Tibial artery (tissue), 4 donors: ENCODE results near the gene PLA2G2D.

Source experiments
- DNase-seq, 2 donors: peaks; one replicate each; pipeline ENCODE4 v3.0.0-alpha.2; 2019
- H3K27ac ChIP-seq, 2 donors: fragments of 200-600 bp; sonication (generic) in 1 of 2; 1 replicate in 1 of 2; 2 replicates in 1 of 2; pipeline ENCODE4 v1.5.1; 2018 to 2019; ENCODE audit warnings: mild to moderate bottlenecking in 1 of 2
- H3K27me3 ChIP-seq, 2 donors: fragments of 200-600 bp; sonication (generic) in 1 of 2; one replicate each; pipeline versions ENCODE4 v1.5.1 to v1.6.0; 2016 to 2019
- H3K36me3 ChIP-seq, 3 donors: fragments of 200-600 bp; sonication (generic) in 2 of 3; one replicate each; pipeline ENCODE4 v1.5.1; 2016 to 2019; ENCODE audit warnings: mild to moderate bottlenecking in 2 of 3
- H3K4me1 ChIP-seq, 4 donors: fragments of 200-600 bp; sonication (generic) in 2 of 4; 1 replicate in 3 of 4; 2 replicates in 1 of 4; pipeline ENCODE4 v1.5.1; 2016 to 2019
- H3K4me3 ChIP-seq, 2 donors: fragments of 200-600 bp; sonication (generic) in 1 of 2; 1 replicate in 1 of 2; 2 replicates in 1 of 2; pipeline ENCODE4 v1.5.1; 2018 to 2019; ENCODE audit warnings: mild to moderate bottlenecking in 2 of 2
- H3K9me3 ChIP-seq, 3 donors: fragments of 200-600 bp; sonication (generic) in 1 of 3; one replicate each; pipeline ENCODE4 v1.5.1; 2016 to 2019
- intact Hi-C: fragments of 100-400 bp; cut with DNase I; formaldehyde crosslinking; loops from one replicate; pipeline ENCODE4 v1.15.0; 2023; ENCODE audit warnings: low total_unique reads
- TF ChIP-seq, protein P1 (sequence below), 2 experiments: fragments of 200-600 bp in 1 of 2; fragments of 450-650 bp in 1 of 2; IDR thresholded peaks; one replicate each; pipeline ENCODE4 v1.5.1; 2017 to 2019; ENCODE audit warnings: antibody characterized with exemption in 2 of 2, mild to moderate bottlenecking in 1 of 2, moderate library complexity in 1 of 2

The PLA2G2D gene

DNA sequence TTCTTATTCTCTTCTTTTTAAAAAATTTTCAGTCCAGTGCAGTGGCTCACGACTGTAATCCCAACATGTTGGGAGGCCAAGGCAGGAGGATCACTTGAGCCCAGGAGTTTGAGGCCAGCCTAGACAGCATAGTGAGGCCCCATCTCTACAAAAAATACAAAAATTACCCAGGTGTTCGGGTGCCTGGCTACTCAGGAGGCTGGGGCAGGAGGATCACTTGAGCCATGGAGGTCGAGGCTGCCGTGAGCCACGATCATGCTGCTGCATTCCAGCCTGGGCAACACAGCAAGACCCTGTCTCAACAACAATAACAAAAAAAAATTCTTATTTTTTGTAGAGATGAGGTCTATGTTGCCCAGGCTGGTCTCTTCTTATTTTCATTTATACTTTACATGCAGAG, 7.9 kb downstream of the PLA2G2D start:
- DNase-seq, result no peak
- Histone ChIP-seq H3K36me3 (no peaks in the 10 kb centered on the region), H3K4me3 (no peak overlapping the region), H3K9me3 (no peaks in the 10 kb centered on the region), H3K27me3 (peaks cover 0 to 37% of the 10 kb centered on the region in 2 donors), H3K27ac (no peak overlapping the region), H3K4me1 (no peaks in the 10 kb centered on the region)
- intact Hi-C loops, result no loop called here
- TF ChIP-seq, protein P1, sequence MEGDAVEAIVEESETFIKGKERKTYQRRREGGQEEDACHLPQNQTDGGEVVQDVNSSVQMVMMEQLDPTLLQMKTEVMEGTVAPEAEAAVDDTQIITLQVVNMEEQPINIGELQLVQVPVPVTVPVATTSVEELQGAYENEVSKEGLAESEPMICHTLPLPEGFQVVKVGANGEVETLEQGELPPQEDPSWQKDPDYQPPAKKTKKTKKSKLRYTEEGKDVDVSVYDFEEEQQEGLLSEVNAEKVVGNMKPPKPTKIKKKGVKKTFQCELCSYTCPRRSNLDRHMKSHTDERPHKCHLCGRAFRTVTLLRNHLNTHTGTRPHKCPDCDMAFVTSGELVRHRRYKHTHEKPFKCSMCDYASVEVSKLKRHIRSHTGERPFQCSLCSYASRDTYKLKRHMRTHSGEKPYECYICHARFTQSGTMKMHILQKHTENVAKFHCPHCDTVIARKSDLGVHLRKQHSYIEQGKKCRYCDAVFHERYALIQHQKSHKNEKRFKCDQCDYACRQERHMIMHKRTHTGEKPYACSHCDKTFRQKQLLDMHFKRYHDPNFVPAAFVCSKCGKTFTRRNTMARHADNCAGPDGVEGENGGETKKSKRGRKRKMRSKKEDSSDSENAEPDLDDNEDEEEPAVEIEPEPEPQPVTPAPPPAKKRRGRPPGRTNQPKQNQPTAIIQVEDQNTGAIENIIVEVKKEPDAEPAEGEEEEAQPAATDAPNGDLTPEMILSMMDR (IDR thresholded peaks at IDR 0.05), result no peak

- H3K27me3 ChIP-seq, result peaks cover 0 to 32% of the 10 kb centered on the region in 2 donors
- TF ChIP-seq, protein P1 (IDR thresholded peaks at IDR 0.05), result no peak
- H3K27ac ChIP-seq, result no peak overlapping the region
- intact Hi-C loops, result no loop called here
- no peak overlapping the region for H3K4me3 ChIP-seq
- H3K4me1 ChIP-seq, result no peaks in the 10 kb centered on the region
- H3K36me3 ChIP-seq, result no peaks in the 10 kb centered on the region
- no peaks in the 10 kb centered on the region for H3K9me3 ChIP-seq
- DNase-seq, result peak in 1 of 2 donors; percentile 31
Measured at GRCh38 chr1:20110679-20111078, 8.7 kb downstream of the PLA2G2D start.

- intact Hi-C loops, result no loop called here
- DNase-seq, result no peak
- Histone ChIP-seq H3K27me3 (peaks cover 0 to 20% of the 10 kb centered on the region in 2 donors), H3K4me3 (no peak overlapping the region), H3K4me1 (no peaks in the 10 kb centered on the region), H3K9me3 (no peaks in the 10 kb centered on the region), H3K36me3 (no peaks in the 10 kb centered on the region), H3K27ac (no peak overlapping the region)
- TF ChIP-seq, protein P1 (IDR thresholded peaks at IDR 0.05), result no peak
Measured at GRCh38 chr1:20109223-20109856, 10.0 kb downstream of the PLA2G2D start.

GRCh38 chr1:20108366-20109123, 10.8 kb downstream of the PLA2G2D start:
- no peak overlapping the region for H3K4me3 ChIP-seq
- no peaks in the 10 kb centered on the region for H3K36me3 ChIP-seq
- TF ChIP-seq, protein P1 (IDR thresholded peaks at IDR 0.05), result no peak
- no peaks in the 10 kb centered on the region for H3K9me3 ChIP-seq
- no peak for DNase-seq
- no peak overlapping the region for H3K27ac ChIP-seq
- peaks cover 0 to 17% of the 10 kb centered on the region in 2 donors for H3K27me3 ChIP-seq
- intact Hi-C loops, result no loop called here
- H3K4me1 ChIP-seq, result no peaks in the 10 kb centered on the region

DNA sequence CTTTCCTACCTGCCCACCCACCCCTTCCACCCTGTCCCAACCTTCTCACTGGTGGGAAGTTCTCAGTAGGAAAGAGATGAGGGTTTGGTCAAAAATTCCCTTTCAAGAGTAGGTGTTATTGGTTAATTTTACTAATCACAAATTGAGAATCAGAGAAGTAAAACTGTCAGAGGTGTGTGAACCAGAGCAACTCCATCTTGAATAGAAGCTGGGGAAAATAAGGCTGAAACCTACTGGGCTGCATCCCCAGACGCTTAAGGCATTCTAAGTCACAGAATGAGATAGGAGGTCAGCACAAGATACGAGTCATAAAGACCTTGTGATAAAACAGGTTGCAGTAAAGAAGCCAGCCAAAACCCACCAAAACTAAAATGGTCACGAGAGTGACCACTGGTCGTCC, 11.5 kb downstream of the PLA2G2D start:
- no peaks in the 10 kb centered on the region for H3K9me3 ChIP-seq
- intact Hi-C loops, result no loop called here
- no peak overlapping the region for H3K27ac ChIP-seq
- TF ChIP-seq, protein P1 (IDR thresholded peaks at IDR 0.05), result no peak
- no peaks in the 10 kb centered on the region for H3K36me3 ChIP-seq
- no peak for DNase-seq
- H3K4me1 ChIP-seq, result no peaks in the 10 kb centered on the region
- no peak overlapping the region for H3K4me3 ChIP-seq
- peaks cover 0 to 14% of the 10 kb centered on the region in 2 donors for H3K27me3 ChIP-seq
